ENCODE data around the gene PIPOX.

The PIPOX gene

GRCh38 chr17:29041091-29041490 lies 1.9 kb upstream of the PIPOX start:
- peaks cover 28% of the 10 kb centered on the region for H3K4me1 ChIP-seq (ENCODE audit: control insufficient read depth, insufficient read depth, low read length)
- H3K27me3 ChIP-seq (ENCODE audit: control insufficient read depth, insufficient read depth, low read length) = peaks cover 34% of the 10 kb centered on the region
- H3K4me2 ChIP-seq (ENCODE audit: low read length) = no peak overlapping the region
- H3K36me3 ChIP-seq (ENCODE audit: insufficient read depth, low read length) = no peaks in the 10 kb centered on the region
- H3K9me3 ChIP-seq (replicated peaks; ENCODE audit: low read length) = no peaks in the 10 kb centered on the region
- no peak overlapping the region for H3K4me3 ChIP-seq (ENCODE audit: low read length)
- no peak overlapping the region for H3K9ac ChIP-seq (ENCODE audit: low read depth, low read length)

GRCh38 chr17:29041571-29041970 lies 1.4 kb upstream of the PIPOX start:
- H3K4me2 ChIP-seq (ENCODE audit: low read length) = no peak overlapping the region
- no peaks in the 10 kb centered on the region for H3K9me3 ChIP-seq (replicated peaks; ENCODE audit: low read length)
- no peak overlapping the region for H3K9ac ChIP-seq (ENCODE audit: low read depth, low read length)
- peaks cover 34% of the 10 kb centered on the region for H3K27me3 ChIP-seq (ENCODE audit: control insufficient read depth, insufficient read depth, low read length)
- no peaks in the 10 kb centered on the region for H3K36me3 ChIP-seq (ENCODE audit: insufficient read depth, low read length)
- H3K4me1 ChIP-seq (ENCODE audit: control insufficient read depth, insufficient read depth, low read length) = peaks cover 32% of the 10 kb centered on the region
- H3K4me3 ChIP-seq (ENCODE audit: low read length) = no peak overlapping the region

- no peaks in the 10 kb centered on the region for H3K36me3 ChIP-seq (ENCODE audit: insufficient read depth, low read length)
- no peak overlapping the region for H3K9ac ChIP-seq (ENCODE audit: low read depth, low read length)
- H3K9me3 ChIP-seq (replicated peaks; ENCODE audit: low read length) = no peaks in the 10 kb centered on the region
- H3K27me3 ChIP-seq (ENCODE audit: control insufficient read depth, insufficient read depth, low read length) = peaks cover 29% of the 10 kb centered on the region
- no peak overlapping the region for H3K4me3 ChIP-seq (ENCODE audit: low read length)
- H3K4me1 ChIP-seq (ENCODE audit: control insufficient read depth, insufficient read depth, low read length) = peaks cover 35% of the 10 kb centered on the region
- H3K4me2 ChIP-seq (ENCODE audit: low read length) = peak overlapping the region; percentile 48
These were observed 789 bp upstream of the PIPOX start for GRCh38 chr17:29042026-29042678.

DNA sequence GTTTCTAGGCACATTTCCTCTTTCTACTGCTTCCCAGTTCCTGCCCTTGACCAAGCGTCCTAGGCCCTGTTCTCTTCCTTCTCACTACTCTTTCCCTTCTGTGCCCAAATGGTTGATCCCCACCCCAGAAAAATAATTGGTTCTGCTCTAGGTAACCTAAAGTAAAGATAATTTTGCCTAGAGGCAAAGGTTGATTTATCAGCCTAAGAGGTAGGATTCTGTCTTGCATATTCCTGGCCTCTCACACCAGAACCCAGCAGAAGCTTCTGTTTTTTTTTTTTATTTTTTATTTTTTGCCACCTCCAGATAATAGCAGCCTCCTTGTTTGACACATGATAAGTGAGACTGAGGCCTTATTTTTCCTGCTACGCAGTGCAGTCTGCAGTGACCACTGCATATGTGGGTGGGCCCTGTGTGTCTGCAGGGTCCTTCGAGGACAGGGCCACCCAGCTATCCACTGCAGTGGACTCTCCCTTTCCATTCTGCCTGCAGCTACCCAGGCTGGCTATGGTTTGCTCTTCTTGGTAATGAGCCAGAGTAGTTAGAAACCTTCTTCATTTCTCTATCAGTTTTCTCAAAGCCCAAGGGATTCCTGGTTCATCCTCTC lies 701 bp downstream of the PIPOX start:
- no peak overlapping the region for H3K4me2 ChIP-seq (ENCODE audit: low read length)
- H3K36me3 ChIP-seq (ENCODE audit: insufficient read depth, low read length) = no peaks in the 10 kb centered on the region
- no peaks in the 10 kb centered on the region for H3K9me3 ChIP-seq (replicated peaks; ENCODE audit: low read length)
- H3K27me3 ChIP-seq (ENCODE audit: control insufficient read depth, insufficient read depth, low read length) = peaks cover 15% of the 10 kb centered on the region
- H3K4me1 ChIP-seq (ENCODE audit: control insufficient read depth, insufficient read depth, low read length) = peaks cover 46% of the 10 kb centered on the region
- H3K9ac ChIP-seq (ENCODE audit: low read depth, low read length) = no peak overlapping the region
- no peak overlapping the region for H3K4me3 ChIP-seq (ENCODE audit: low read length)

DNA sequence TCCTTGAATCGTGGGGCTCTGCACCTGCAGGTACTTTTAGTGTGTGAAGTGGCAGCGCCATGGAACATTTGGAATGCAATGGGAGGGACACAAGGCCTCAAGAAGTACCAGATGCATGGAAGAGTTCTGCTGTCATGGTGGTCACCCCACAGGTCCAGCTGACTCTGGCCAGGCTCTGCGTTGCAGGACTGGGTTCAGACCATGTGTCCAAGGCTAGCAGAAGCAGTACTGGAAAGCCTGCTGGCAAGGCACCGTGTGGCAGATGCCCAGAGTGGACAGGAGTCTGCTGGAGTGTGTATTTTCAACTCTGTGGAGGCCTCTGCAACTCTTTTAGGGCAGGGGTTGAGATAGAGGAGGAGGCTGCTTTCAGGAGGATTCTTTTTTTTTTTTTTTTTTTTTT lies 2.1 kb downstream of the PIPOX start:
- Histone ChIP-seq H3K27me3 (ENCODE audit: control insufficient read depth, insufficient read depth, low read length) (peaks cover 19% of the 10 kb centered on the region), H3K9me3 (replicated peaks; ENCODE audit: low read length) (no peaks in the 10 kb centered on the region), H3K4me3 (ENCODE audit: low read length) (no peak overlapping the region), H3K4me1 (ENCODE audit: control insufficient read depth, insufficient read depth, low read length) (peaks cover 55% of the 10 kb centered on the region), H3K9ac (ENCODE audit: low read depth, low read length) (no peak overlapping the region), H3K4me2 (ENCODE audit: low read length) (no peak overlapping the region), H3K36me3 (ENCODE audit: insufficient read depth, low read length) (no peaks in the 10 kb centered on the region)

- peaks cover 19% of the 10 kb centered on the region for H3K27me3 ChIP-seq (ENCODE audit: control insufficient read depth, insufficient read depth, low read length)
- no peak overlapping the region for H3K9ac ChIP-seq (ENCODE audit: low read depth, low read length)
- H3K4me1 ChIP-seq (ENCODE audit: control insufficient read depth, insufficient read depth, low read length) = peaks cover 53% of the 10 kb centered on the region
- no peak overlapping the region for H3K4me3 ChIP-seq (ENCODE audit: low read length)
- no peaks in the 10 kb centered on the region for H3K9me3 ChIP-seq (replicated peaks; ENCODE audit: low read length)
- H3K4me2 ChIP-seq (ENCODE audit: low read length) = no peak overlapping the region
- H3K36me3 ChIP-seq (ENCODE audit: insufficient read depth, low read length) = no peaks in the 10 kb centered on the region
These were observed 3.0 kb downstream of the PIPOX start for GRCh38 chr17:29045734-29046472.

GRCh38 chr17:29046473-29046839 lies 3.5 kb downstream of the PIPOX start:
- Histone ChIP-seq H3K4me1 (ENCODE audit: control insufficient read depth, insufficient read depth, low read length) (peaks cover 50% of the 10 kb centered on the region), H3K27me3 (ENCODE audit: control insufficient read depth, insufficient read depth, low read length) (peaks cover 19% of the 10 kb centered on the region), H3K4me3 (ENCODE audit: low read length) (no peak overlapping the region), H3K9me3 (replicated peaks; ENCODE audit: low read length) (no peaks in the 10 kb centered on the region), H3K4me2 (ENCODE audit: low read length) (no peak overlapping the region), H3K9ac (ENCODE audit: low read depth, low read length) (no peak overlapping the region), H3K36me3 (ENCODE audit: insufficient read depth, low read length) (no peaks in the 10 kb centered on the region)

GRCh38 chr17:29048440-29049368 lies 5.8 kb downstream of the PIPOX start:
- Histone ChIP-seq H3K9ac (ENCODE audit: low read depth, low read length) (peak overlapping the region; percentile 41), H3K27me3 (ENCODE audit: control insufficient read depth, insufficient read depth, low read length) (peaks cover 26% of the 10 kb centered on the region), H3K36me3 (ENCODE audit: insufficient read depth, low read length) (no peaks in the 10 kb centered on the region), H3K4me1 (ENCODE audit: control insufficient read depth, insufficient read depth, low read length) (peaks cover 36% of the 10 kb centered on the region), H3K4me3 (ENCODE audit: low read length) (peak overlapping the region; percentile 10), H3K9me3 (replicated peaks; ENCODE audit: low read length) (no peaks in the 10 kb centered on the region), H3K4me2 (ENCODE audit: low read length) (peak overlapping the region; percentile 5)

GRCh38 chr17:29049541-29050145 lies 6.7 kb downstream of the PIPOX start:
- Histone ChIP-seq H3K4me1 (ENCODE audit: control insufficient read depth, insufficient read depth, low read length) (peaks cover 36% of the 10 kb centered on the region), H3K36me3 (ENCODE audit: insufficient read depth, low read length) (no peaks in the 10 kb centered on the region), H3K4me2 (ENCODE audit: low read length) (peak overlapping the region; percentile 5), H3K9ac (ENCODE audit: low read depth, low read length) (peak overlapping the region; percentile 41), H3K27me3 (ENCODE audit: control insufficient read depth, insufficient read depth, low read length) (peaks cover 30% of the 10 kb centered on the region), H3K4me3 (ENCODE audit: low read length) (no peak overlapping the region), H3K9me3 (replicated peaks; ENCODE audit: low read length) (no peaks in the 10 kb centered on the region)

- H3K36me3 ChIP-seq (ENCODE audit: insufficient read depth, low read length) = no peaks in the 10 kb centered on the region
- H3K27me3 ChIP-seq (ENCODE audit: control insufficient read depth, insufficient read depth, low read length) = peaks cover 27% of the 10 kb centered on the region
- H3K4me3 ChIP-seq (ENCODE audit: low read length) = no peak overlapping the region
- peaks cover 36% of the 10 kb centered on the region for H3K4me1 ChIP-seq (ENCODE audit: control insufficient read depth, insufficient read depth, low read length)
- H3K4me2 ChIP-seq (ENCODE audit: low read length) = no peak overlapping the region
- no peak overlapping the region for H3K9ac ChIP-seq (ENCODE audit: low read depth, low read length)
- no peaks in the 10 kb centered on the region for H3K9me3 ChIP-seq (replicated peaks; ENCODE audit: low read length)
These were observed 7.2 kb downstream of the PIPOX start for GRCh38 chr17:29050176-29050575.

- no peaks in the 10 kb centered on the region for H3K36me3 ChIP-seq (ENCODE audit: insufficient read depth, low read length)
- H3K4me1 ChIP-seq (ENCODE audit: control insufficient read depth, insufficient read depth, low read length) = peaks cover 35% of the 10 kb centered on the region
- no peak overlapping the region for H3K9ac ChIP-seq (ENCODE audit: low read depth, low read length)
- H3K27me3 ChIP-seq (ENCODE audit: control insufficient read depth, insufficient read depth, low read length) = peaks cover 33% of the 10 kb centered on the region
- no peak overlapping the region for H3K4me2 ChIP-seq (ENCODE audit: low read length)
- no peaks in the 10 kb centered on the region for H3K9me3 ChIP-seq (replicated peaks; ENCODE audit: low read length)
- no peak overlapping the region for H3K4me3 ChIP-seq (ENCODE audit: low read length)
These were observed 8.3 kb downstream of the PIPOX start for GRCh38 chr17:29051194-29051593.

Measured in skeletal muscle satellite cell (primary cell).